Heart left ventricle (tissue), 13 donors: Measurements from ENCODE around the gene KLRF1.

Experiments used
- CTCF ChIP-seq, 12 donors: fragments of 200-600 bp; sonication (generic) in 4 of 12; IDR thresholded peaks; one replicate each; pipeline versions ENCODE4 v1.5.0 to v1.8.0; 2018 to 2022; ENCODE audit warnings: antibody characterized with exemption in 12 of 12, mild to moderate bottlenecking in 5 of 12
- POLR2A ChIP-seq, 2 donors: fragments of 450-650 bp; IDR thresholded peaks; one replicate each; pipeline ENCODE4 v1.6.1; 2017; ENCODE audit warnings: antibody characterized with exemption in 2 of 2, mild to moderate bottlenecking in 2 of 2, moderate library complexity in 2 of 2
- donor health status: ischemic (EF 13 %, LVEDD 7.1; RV severe dilation, severe dysfunction).
- donor health status: DM: no; HTN: yes; CAD: no.
- donor health status: DM: no; HTN: no; CAD: no.
- donor health status: ischemic (EF 25% LVEDD 6.9; RV normal size, moderate dysfunction).
- donor health status: ischemic (EF 25% LVEDD 5.7; RV mildly dilated, moderate dysfunction).
- donor health status: ischemic (EF 35%, LVEDD 5.7; RV mildly dilated, moderate dysfunction).
- donor health status: nonischemic (EF 11% LVEDD 7.7; RV severe dilation, severe dysfunction).
- donor health status: DM: yes; HTN: yes; CAD: no.
- donor health status: PGD.
- donor health status: ischemic (EF 29% LVEDD 5.4; RV normal size, mild dysfunction).
- donor health status: nonischemic (EF 23%, LVEDD 6.1; RV moderate dilation, normal function).

- TF ChIP-seq CTCF (IDR thresholded peaks at IDR 0.05) (no peak), POLR2A (IDR thresholded peaks at IDR 0.05) (no peak)
These were observed 27.3 kb upstream of the KLRF1 start for GRCh38 chr12:9799961-9800360.
